ENCODE results near the gene ZNF304. TPM values are rescaled to one million over a fixed set of nuclear protein-coding genes. Genes with fewer than 3 reads are reported as not detected.

Gene ZNF304
- total RNA-seq (2014; rRNA removed; shearing (Covaris generic)), result 6.7 and 7.6 TPM in 2 replicates
- polyA plus RNA-seq (2015; cell fraction: cytosol; rRNA removed), result 3.6 and 4.0 TPM in 2 replicates
- polyA plus RNA-seq (2015; cell fraction: nucleus; rRNA removed), result 9.9 and 11.7 TPM in 2 replicates

DNA sequence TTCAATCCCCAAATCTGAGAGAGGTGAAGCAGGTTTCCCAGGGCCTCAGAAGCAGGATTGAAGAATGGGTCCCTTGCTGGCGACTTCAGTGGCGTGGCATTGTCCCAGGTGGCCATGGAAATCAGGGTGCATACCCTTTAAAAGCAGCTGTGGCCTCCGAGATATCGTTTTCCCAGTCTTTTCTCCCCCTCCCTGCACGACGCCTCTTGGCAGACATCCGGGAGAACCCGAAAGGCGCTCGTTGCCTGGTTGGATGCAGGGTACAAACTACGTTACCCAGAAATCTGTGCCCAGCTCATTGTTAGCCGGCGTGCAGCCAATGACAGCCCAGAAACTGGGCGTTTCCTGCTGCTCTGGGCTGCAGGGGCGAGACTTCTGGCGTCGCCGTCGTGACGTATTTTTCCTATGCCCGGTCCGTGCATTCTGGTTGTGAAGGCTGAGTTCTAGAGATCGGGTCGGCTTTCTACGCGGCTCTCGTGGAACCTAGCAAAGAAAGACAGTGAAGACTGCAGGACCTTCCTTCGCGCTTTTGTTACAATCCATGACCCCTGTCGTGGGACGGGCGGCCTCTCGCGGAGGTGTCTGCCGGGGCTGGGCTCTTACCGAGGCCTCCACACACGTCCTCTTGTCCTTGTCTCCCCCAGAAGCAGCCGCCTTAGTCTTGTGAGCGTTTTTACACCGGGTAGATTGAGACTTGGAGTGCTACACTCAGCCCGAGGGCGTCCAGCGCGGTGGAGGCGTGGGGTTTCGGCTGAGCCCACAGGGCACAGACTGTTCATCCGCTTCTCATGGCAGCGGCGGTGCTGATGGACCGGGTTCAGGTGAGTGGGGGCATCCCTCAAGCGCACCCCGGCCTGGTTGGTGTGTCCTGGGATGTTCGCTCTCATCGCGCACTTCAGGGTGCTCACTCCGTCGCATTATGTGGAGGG lies at the start of gene ZNF304:
TSS of gene ZNF304 (plus strand) at position 395 of the 929 bp plus-strand sequence. CDS start at position 789, 394 bp downstream.
- DNase-seq (ENCODE audit: low read depth, low spot score), result peak; percentile 94
- in situ Hi-C loops (cut with HindIII; ENCODE audit: low pct_unique_long_range_greater_than_20kb, low sequenced_read_pairs), result no loop called here

DNA sequence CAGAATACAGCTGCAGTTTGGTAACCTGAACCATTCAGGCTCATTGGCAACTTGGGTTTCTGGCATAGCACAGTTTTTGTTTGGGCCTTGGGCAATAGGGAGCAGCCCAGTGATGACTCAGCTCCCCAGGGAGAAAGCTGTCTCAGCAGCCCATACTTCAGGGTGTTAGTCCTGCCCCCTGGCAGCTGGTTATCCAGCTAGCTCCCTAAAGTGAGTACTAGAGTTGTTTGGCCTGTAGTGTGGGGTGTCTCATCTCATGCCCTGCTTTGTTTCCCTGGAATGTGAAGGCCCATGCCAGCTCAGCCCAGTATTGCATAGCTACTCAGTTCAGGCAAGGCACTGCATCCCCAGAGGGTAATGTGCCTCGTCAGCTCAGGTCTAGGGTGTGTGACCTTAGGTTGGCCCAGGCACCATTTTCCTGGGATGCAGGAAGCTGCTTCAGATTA lies 49.0 kb upstream of the ZNF304 start:
- no peak for DNase-seq (ENCODE audit: low read depth, low spot score)
- in situ Hi-C loops (cut with HindIII; ENCODE audit: low pct_unique_long_range_greater_than_20kb, low sequenced_read_pairs), result no loop called here

DNA sequence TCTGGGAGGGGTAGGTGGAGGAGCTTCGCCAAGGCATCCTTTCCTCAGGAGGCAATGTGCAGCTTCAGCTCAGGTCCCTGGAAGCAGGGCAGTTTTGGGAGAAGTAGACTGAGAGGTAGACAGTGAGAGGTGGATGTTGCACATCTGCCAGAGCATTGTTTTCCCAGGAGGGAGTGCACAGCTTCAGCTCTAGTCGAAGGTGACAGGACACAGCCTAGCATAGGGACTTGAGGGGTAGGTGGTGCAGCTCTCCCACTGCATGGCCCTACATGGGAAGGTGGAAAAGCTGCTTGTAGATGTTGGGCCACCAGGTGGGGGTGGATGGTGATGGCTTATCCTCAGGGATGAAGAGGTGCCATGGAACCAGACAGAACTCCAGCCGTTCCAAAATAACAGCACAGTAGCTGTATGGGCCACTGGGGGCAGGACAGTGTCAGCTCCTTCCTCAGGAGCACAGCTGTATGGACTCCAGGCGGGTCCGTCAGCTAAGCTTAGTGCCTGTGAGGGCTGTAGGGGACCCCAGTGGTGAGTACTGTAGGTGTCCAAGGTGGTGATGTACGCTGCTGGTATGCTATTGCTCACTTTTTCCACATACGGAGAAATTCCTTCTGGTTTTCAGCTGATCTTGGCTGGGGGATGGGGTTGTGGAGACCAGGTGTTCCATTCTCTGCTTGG lies 48.2 kb upstream of the ZNF304 start:
- no peak for DNase-seq (ENCODE audit: low read depth, low spot score)

DNA sequence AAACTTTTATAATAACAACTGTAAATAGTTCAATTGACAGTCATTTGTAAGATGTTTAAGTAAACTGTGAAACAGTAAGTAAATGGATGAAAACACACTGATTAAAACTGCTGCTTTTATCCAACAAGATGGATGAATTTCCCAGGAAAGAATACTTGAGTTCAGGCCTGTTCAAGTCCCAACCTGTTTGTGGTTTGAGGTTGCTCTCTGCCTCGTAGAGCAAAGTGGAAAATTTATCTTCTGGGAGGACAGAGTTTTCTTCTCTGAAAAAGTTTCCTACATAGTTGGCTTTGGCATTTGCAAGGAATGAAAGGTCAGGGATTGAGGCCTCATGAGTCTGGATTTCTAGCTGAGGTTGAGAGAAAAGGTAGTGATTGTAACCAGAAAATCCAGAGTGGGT lies 46.0 kb upstream of the ZNF304 start:
- no peak for DNase-seq (ENCODE audit: low read depth, low spot score)
- in situ Hi-C loops (cut with HindIII; ENCODE audit: low pct_unique_long_range_greater_than_20kb, low sequenced_read_pairs), result no loop called here

More for the DNA sequence above, 48.2 kb upstream of the ZNF304 start:
- in situ Hi-C loops (cut with HindIII; ENCODE audit: low pct_unique_long_range_greater_than_20kb, low sequenced_read_pairs), result no loop called here

DNA sequence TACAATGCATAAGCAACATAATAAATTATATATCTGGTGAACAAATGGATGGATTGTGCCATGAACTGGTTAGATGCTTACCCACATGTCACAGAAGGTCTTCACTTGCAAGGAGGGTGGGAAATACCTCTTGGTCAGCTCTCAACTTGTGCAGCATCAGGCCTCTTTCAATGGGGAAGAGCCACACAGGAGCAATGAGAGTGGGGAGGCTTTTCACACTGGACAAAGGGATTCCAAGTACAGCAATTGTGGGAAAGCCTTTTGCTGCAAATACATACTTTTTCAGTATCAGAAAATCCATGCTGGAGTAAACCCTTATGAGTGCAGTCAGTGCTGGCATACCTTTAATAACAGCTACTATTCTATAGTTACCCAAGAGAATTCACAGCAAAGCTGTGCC lies 42.6 kb upstream of the ZNF304 start:
- DNase-seq (ENCODE audit: low read depth, low spot score), result no peak
- in situ Hi-C loops (cut with HindIII; ENCODE audit: low pct_unique_long_range_greater_than_20kb, low sequenced_read_pairs), result no loop called here

DNA sequence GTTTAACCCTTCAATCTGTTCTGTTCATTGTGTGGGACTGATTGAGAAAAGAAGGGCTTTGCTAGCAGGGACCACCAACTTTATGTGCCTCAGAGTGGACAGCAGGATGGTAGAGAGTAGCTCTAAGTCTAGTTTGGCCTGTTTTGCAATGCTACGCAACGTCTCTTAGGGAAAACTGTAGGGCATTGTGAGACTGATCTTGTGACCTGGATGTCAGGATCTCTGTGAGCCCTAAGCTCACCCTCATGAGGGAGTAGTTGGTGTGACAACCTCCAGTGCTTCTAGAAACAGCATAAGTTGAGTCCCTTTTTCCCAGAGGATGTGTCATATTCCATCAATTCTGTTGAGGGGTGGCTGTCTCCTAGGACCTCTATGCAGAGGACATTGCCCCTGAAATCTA lies 40.3 kb upstream of the ZNF304 start:
- peak; percentile 73 for DNase-seq (ENCODE audit: low read depth, low spot score)
- in situ Hi-C loops (cut with HindIII; ENCODE audit: low pct_unique_long_range_greater_than_20kb, low sequenced_read_pairs), result no loop called here

DNA sequence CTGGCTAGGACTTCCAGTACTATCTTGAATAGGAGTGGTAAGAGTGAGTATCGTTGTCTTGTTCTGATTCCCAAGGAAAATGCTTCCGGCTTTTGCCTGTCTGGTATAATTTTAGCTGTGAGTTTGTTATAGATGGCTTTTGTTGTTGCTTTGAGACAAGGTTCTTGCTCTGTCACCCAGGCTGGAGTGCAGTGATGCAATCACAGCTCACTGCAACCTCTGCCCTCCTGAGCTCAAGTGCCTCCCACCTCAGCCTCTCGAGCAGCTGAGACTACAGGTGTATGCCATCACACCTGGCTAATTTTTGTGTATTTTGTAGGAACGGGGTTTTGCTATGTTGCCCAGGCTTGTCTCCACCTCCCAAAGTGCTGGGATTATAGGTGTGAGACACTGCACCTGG lies 36.9 kb upstream of the ZNF304 start:
- in situ Hi-C loops (cut with HindIII; ENCODE audit: low pct_unique_long_range_greater_than_20kb, low sequenced_read_pairs), result no loop called here
- no peak for DNase-seq (ENCODE audit: low read depth, low spot score)

DNA sequence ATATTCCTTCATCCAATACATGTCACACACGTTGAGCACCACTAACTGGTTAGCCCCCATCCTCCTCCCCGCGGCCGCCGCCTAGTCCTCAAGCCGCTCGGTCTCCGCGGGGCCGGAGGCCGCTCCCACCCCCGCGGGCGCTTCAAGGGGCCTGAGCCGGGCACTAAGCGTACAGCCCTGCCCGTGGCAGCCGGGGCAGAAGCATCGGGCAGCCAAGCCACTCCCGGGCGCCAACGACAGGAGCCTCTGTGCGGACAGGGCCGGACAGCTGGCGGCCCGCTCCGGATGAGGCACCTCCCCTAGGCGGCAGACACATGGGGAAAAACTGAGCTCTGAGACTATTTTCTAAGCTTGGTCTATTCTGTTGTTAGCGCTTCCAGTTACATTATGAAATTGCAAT lies 33.6 kb upstream of the ZNF304 start:
- DNase-seq (ENCODE audit: low read depth, low spot score), result no peak
- in situ Hi-C loops (cut with HindIII; ENCODE audit: low pct_unique_long_range_greater_than_20kb, low sequenced_read_pairs), result no loop called here

DNA sequence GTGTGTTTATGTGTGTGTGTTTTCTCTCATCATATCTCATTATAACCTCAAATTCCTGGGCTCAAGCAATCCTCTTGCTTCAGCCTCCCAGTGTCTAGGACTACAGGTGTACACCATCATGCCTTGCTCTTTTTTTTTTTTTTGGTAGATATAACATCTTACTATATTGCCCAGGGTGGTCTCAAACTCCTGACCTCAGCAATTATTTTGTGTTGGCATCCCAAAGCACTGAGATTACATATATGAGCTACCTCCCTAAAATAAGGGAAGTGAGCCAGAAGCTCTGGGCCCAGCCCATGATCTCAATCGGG lies 31.2 kb upstream of the ZNF304 start:
- no peak for DNase-seq (ENCODE audit: low read depth, low spot score)
- in situ Hi-C loops (cut with HindIII; ENCODE audit: low pct_unique_long_range_greater_than_20kb, low sequenced_read_pairs), result no loop called here

DNA sequence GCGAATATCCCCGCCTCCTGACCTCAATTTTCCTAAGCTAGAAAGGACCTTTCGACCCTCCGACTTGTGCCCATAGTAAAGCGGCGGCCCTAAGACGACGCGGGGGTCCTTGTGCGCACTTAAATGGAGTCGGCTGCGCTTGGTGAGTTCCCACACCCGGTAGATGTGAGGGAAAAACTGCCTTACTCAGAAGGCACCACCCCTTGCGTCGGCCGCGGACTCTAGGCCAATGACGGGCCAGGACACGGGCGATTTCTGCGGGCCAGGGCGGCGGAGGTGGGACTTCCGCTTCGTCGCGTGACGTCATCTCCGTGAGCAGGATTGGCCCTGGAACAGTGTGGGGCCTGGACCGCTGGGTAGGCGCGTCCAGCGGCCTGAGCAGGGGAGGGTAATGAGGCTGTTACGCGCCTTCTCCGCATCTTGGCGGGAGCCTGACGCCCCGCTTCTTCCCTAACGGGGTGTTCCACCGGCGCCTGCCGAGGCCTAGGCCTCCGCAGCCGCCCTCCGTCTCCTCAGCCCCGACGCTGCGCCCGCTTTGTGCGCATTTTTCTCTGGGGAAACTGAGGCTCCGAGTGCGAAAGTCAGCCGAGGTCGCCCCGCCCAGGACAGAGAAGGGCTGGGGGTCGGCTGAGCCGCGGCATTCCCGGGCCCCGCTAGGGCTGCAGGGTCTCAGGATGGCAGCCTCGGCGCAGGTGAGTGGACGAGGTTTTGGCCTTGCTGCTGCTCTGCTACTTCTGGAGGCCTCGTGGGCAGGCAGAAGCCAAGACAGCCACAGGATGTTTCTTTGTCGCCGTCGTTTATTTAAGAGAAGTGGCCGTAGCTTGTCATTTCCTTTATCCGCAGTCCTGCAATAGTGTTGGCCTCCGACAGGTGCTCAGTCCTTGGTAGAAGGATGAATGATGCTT lies 30.6 kb upstream of the ZNF304 start, which contains the start of gene ZNF543:
TSS of gene ZNF543 (plus strand) at position 293 of the 905 bp plus-strand sequence. CDS start at position 675, 382 bp downstream.
- in situ Hi-C loops (cut with HindIII; ENCODE audit: low pct_unique_long_range_greater_than_20kb, low sequenced_read_pairs), result no loop called here
- DNase-seq (ENCODE audit: low read depth, low spot score), result peak; percentile 94

DNA sequence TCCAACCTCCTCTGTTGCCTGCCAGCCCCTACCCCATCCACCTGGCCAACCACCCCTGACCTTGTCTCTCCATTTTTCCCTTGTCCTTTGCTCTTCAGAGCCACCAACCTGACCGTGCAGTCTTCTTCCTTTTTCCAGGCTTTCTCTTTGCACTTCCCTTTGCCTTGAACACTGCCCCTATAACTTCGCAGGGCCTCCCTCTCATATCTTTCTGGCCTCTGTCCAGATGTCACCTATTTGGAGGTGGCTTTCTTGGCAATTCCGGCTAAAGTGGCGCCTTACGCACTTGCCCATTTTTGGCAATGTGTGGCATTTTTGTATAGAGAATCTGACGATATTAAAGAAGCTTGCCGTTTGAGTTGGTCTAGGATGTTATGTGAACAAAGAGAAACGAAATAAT lies 30.0 kb upstream of the ZNF304 start:
- no peak for DNase-seq (ENCODE audit: low read depth, low spot score)
- in situ Hi-C loops (cut with HindIII; ENCODE audit: low pct_unique_long_range_greater_than_20kb, low sequenced_read_pairs), result no loop called here

DNA sequence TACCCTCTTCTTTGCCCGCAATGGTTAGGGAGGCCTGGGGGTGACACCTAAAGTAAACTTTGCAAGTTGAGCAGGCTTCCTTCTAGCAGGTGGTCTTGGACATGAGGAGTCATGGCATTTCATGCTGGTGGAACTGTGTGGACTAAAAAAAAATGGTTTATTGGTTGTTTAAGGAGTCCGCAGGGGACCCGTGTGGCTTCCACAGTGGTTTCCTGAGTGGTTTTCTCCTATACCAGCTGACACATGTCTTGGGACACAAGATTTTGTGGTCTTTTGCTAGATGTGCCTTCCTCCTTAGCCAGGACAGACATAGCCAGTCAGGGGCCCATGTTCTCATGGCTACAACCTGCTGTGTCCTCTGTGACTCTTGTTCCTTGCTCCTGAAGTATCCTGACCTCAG lies 29.3 kb upstream of the ZNF304 start:
- no peak for DNase-seq (ENCODE audit: low read depth, low spot score)

DNA sequence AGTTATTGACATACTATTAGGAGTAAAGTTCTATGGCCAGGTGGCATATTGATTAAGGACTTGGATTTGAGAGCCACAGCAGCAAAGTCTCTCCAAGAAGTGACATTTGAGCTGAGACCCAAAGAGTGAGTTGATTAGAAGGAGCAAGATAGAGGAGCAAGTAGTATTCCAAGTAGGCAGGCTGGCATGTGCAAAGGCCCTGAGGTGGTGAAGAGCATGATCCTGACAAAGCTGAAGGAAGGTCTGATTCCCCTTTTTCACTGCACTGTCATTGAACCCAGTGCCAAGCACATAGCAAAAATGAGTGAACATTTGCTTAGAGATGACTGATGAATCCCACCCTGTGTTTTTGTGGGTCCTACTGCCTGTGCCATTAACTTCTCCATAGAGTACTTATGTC lies 26.1 kb upstream of the ZNF304 start:
- in situ Hi-C loops (cut with HindIII; ENCODE audit: low pct_unique_long_range_greater_than_20kb, low sequenced_read_pairs), result no loop called here
- no peak for DNase-seq (ENCODE audit: low read depth, low spot score)

More for the DNA sequence above, 29.3 kb upstream of the ZNF304 start:
- in situ Hi-C loops (cut with HindIII; ENCODE audit: low pct_unique_long_range_greater_than_20kb, low sequenced_read_pairs), result no loop called here

DNA sequence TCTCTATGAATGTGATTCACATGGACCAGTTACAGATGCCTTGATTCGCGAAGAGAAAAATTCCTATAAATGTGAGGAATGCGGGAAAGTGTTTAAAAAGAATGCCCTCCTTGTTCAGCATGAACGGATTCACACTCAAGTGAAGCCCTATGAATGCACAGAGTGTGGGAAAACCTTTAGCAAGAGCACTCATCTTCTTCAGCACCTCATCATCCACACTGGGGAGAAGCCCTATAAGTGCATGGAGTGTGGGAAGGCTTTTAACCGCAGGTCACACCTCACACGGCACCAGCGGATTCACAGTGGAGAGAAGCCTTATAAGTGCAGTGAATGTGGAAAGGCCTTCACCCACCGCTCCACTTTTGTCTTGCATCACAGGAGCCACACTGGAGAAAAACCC lies 23.1 kb upstream of the ZNF304 start:
- in situ Hi-C loops (cut with HindIII; ENCODE audit: low pct_unique_long_range_greater_than_20kb, low sequenced_read_pairs), result no loop called here
- DNase-seq (ENCODE audit: low read depth, low spot score), result no peak

DNA sequence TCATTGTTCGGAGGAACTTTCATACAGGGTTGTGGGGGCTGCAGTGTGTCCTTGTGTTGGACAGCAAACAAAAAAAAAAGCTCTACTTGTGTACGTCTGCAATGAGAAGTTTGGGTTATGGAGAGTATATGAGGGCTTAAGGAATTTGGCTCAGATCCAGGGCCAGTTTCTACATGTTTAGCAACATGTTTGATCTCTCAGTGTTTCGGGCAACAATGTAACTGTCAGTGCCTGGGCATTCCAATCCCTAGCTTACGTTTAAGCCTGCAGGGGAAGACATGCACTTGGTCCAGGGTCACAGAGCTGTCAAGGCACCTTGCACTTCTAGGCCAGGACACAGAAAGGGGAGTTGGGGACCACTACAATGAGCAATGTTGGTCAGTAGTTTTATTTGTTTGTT lies 16.9 kb upstream of the ZNF304 start:
- DNase-seq (ENCODE audit: low read depth, low spot score), result no peak
- in situ Hi-C loops (cut with HindIII; ENCODE audit: low pct_unique_long_range_greater_than_20kb, low sequenced_read_pairs), result no loop called here

DNA sequence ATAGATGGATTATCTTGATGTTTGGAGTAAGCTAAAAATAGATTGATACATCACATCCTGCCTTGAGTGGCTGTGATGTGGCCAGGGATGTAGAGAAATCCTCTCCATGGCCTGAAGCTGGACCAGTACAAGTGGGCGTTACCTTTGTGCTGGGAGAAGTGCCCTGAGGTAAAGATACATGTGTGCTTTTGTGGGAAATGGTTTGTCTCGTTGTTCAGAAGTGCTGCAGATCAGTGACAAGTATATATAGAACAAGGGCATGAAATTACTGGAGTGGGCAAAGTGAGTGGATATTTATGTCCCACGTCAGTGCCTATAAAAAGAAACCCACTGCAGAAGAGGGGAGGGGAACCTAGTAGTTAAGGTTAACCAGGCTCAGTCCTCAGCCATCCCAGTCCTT lies 12.2 kb upstream of the ZNF304 start:
- in situ Hi-C loops (cut with HindIII; ENCODE audit: low pct_unique_long_range_greater_than_20kb, low sequenced_read_pairs), result no loop called here
- DNase-seq (ENCODE audit: low read depth, low spot score), result no peak

DNA sequence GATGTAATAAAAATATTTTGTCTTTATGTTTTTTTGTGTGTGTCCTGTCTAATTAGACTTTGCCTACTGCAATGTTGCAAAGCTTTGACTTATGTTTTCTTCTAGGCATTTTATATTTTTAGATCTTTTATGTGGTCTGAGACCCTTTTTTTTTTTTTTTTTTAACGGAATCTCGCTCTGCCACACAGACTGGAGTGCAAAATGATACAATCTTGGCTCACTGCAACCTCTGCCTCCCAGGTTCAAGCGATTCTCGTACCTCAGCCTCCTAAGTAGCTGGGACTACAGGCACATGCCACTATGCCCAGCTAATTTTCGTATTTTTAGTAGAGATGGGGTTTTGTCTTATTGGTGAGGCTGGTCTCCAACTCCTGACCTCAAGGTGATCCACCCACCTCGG lies 8.5 kb upstream of the ZNF304 start:
- DNase-seq (ENCODE audit: low read depth, low spot score), result no peak

DNA sequence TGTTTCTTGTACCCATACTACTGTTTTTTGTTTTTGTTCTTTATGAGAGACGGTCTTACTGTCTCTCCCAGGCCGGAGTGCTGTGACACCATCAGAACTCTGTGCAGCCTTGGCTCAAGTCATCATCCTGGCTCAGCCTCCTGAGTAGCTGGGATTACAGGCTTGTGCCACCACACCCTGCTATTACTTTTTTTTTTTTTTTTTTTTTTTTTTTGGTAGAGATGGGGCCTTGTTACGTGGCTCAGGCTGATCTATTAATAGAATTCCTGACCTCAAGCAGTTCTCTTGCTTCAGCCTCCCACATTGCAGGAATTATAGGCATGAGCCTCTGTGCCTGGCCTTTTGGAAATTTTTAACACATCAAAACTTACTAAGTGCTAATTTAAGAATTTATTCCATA lies 2.9 kb upstream of the ZNF304 start:
- in situ Hi-C loops (cut with HindIII; ENCODE audit: low pct_unique_long_range_greater_than_20kb, low sequenced_read_pairs), result no loop called here
- DNase-seq (ENCODE audit: low read depth, low spot score), result no peak

More for the DNA sequence above, 8.5 kb upstream of the ZNF304 start:
- in situ Hi-C loops (cut with HindIII; ENCODE audit: low pct_unique_long_range_greater_than_20kb, low sequenced_read_pairs), result no loop called here
